OCI-M2 (cell line): ENCODE data around the gene CCZ1.
"Not testable (repeated sequence)": the region's sequence is repeated elsewhere in the genome, so short reads cannot be mapped to it uniquely, and the experiment has no call there.

ENCODE experiments used
- DNase-seq: peaks from one replicate; lab custom pipeline; 2025; ENCODE audit not compliant: unreplicated experiment; lab: John Stamatoyannopoulos, UW

Gene CCZ1

GRCh38 chr7:5904726-5905125, 6.2 kb downstream of the CCZ1 start:
- DNase-seq, result not testable (repeated sequence)

- DNase-seq, result not testable (repeated sequence)
Measured at GRCh38 chr7:5908835-5909234, 10.3 kb downstream of the CCZ1 start.

GRCh38 chr7:5916529-5916928, 18.0 kb downstream of the CCZ1 start:
- DNase-seq, result not testable (repeated sequence)

- DNase-seq, result not testable (repeated sequence)
Measured at GRCh38 chr7:5924180-5924579, 25.6 kb downstream of the CCZ1 start.

- DNase-seq, result not testable (repeated sequence)
Measured at GRCh38 chr7:5924630-5925029, 26.1 kb downstream of the CCZ1 start.

DNA sequence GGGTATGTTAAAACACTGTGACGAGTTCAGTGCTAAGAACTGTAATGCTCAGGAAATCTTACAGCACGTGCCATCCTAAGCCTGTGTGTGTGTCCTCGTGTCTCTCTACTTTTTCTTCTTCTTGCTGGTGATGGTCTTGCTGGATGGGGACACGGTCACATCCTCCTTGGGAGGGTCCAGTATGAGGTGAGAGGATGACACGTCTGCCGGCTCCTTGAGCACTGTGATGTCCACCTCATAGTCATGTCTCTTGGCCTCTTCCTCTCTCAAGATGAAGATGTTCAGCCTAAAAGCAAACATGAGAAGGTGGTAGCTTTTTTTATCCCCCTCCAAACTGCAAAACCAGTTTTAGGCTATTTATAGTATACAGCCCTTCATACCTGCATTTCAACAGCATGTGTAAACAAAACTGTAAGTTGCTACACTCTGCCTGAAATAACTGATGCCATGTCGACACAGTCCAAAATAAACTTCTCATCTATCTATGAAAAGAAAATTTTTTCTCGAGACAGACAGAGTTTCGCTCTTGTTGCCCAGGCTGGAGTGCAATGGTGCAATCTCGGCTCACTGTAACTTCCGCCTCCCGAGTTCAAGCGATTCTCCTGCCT, 27.8 kb downstream of the CCZ1 start:
- DNase-seq, result not testable (repeated sequence)

DNA sequence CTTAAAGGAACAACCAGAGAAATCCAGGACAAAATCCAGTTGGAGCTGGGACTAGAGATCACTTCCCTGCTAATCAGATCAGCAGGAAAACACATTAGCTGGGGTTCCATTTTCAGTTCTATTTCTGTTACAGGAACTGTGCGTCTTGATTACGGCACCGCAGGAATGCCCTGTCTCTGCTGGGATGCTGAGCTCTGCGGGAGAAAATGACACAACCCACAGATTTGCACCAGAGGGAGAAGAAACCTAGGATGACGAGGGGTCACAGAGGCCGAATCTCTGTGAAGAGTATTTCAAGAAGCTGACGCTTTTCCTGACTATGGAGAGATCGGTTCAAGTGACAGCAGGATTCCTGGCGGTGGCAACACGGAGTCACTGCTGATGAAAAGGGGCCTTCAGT, 31.8 kb downstream of the CCZ1 start:
- DNase-seq, result not testable (repeated sequence)

GRCh38 chr7:5931250-5931649, 32.7 kb downstream of the CCZ1 start:
- DNase-seq, result not testable (repeated sequence)

- not testable (repeated sequence) for DNase-seq
Measured at GRCh38 chr7:5931905-5932644, 33.5 kb downstream of the CCZ1 start.

GRCh38 chr7:5934945-5935450, 36.5 kb downstream of the CCZ1 start:
- not testable (repeated sequence) for DNase-seq

DNA sequence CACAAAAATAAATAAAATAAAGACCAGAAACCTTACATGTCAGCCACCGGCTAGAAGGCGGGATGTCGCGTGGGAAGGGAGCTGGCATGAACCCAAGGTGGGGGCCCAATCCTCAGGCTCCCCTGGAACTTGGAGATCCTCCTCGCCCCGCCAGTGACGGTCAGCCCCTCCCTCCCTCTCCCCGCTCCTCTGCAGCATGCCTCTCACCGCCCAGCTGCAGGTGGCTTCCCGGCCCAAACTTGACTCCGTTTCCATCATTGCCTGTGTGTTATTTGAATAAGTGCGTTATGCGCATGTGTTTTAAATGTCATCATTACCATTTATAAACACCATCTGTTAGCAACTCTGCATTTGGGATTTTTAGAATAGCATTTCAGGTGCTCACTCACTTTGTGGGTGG, 64.7 kb downstream of the CCZ1 start:
- DNase-seq, result not testable (repeated sequence)

DNA sequence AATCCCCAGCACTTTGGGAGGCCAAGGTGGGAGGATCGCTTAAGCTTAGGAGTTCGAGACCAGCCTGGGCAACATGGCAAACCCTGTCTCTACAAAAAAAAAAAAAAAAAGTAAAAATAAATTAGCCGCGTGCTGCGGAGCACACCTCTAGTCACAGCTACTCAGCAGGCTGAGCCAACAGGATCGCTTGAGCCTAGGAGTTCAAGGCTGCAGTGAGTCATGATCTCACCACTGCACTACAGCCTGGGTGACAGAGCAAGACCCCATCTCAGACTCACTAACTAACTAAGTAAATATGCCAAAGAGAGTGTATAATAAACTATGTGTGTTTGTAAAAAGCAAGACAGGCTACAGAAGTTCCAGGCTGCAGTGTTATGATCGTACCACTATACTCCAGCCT, 65.3 kb downstream of the CCZ1 start:
- DNase-seq, result not testable (repeated sequence)

- DNase-seq, result not testable (repeated sequence)
Measured at GRCh38 chr7:5970347-5970911, 71.9 kb downstream of the CCZ1 start, which contains the start of gene RSPH10B. TSS of gene RSPH10B (minus strand) at chr7:5970689. CDS start at chr7:5967116, 3,573 bp downstream.

- DNase-seq, result not testable (repeated sequence)
Measured at GRCh38 chr7:5973580-5973979, 75.0 kb downstream of the CCZ1 start.
